Measurements from ENCODE around the gene RPL31. TPM values are rescaled to one million over a fixed set of nuclear protein-coding genes. Genes with fewer than 3 reads are reported as not detected.

The RPL31 gene
- 2,407 and 2,593 TPM in 2 replicates for total RNA-seq (2014; rRNA removed; shearing (Covaris generic))
- polyA plus RNA-seq (2015; cell fraction: cytosol; rRNA removed), result 933 and 1,059 TPM in 2 replicates
- polyA plus RNA-seq (2015; cell fraction: nucleus; rRNA removed), result 319 and 342 TPM in 2 replicates

- in situ Hi-C loops (cut with HindIII; ENCODE audit: low pct_unique_long_range_greater_than_20kb, low sequenced_read_pairs), result no loop called here
- DNase-seq (ENCODE audit: low read depth, low spot score), result peak; percentile 96
These were observed at the start of gene RPL31 for GRCh38 chr2:101001691-101002561. TSS of gene RPL31 (plus strand) at chr2:101002289. CDS start at chr2:101002702, 413 bp downstream.

GRCh38 chr2:100952512-100952911 is 49.6 kb upstream of the RPL31 start:
- in situ Hi-C loops (cut with HindIII; ENCODE audit: low pct_unique_long_range_greater_than_20kb, low sequenced_read_pairs), result no loop called here

GRCh38 chr2:100953406-100954043 is 48.6 kb upstream of the RPL31 start:
- no peak for DNase-seq (ENCODE audit: low read depth, low spot score)
- in situ Hi-C loops (cut with HindIII; ENCODE audit: low pct_unique_long_range_greater_than_20kb, low sequenced_read_pairs), result no loop called here

More at GRCh38 chr2:100952512-100952911, 49.6 kb upstream of the RPL31 start:
- no peak for DNase-seq (ENCODE audit: low read depth, low spot score)

- in situ Hi-C loops (cut with HindIII; ENCODE audit: low pct_unique_long_range_greater_than_20kb, low sequenced_read_pairs), result no loop called here
- DNase-seq (ENCODE audit: low read depth, low spot score), result no peak
These were observed 48.1 kb upstream of the RPL31 start for GRCh38 chr2:100954044-100954420.

- DNase-seq (ENCODE audit: low read depth, low spot score), result no peak
- in situ Hi-C loops (cut with HindIII; ENCODE audit: low pct_unique_long_range_greater_than_20kb, low sequenced_read_pairs), result no loop called here
These were observed 46.9 kb upstream of the RPL31 start for GRCh38 chr2:100955226-100955625.

- no peak for DNase-seq (ENCODE audit: low read depth, low spot score)
- in situ Hi-C loops (cut with HindIII; ENCODE audit: low pct_unique_long_range_greater_than_20kb, low sequenced_read_pairs), result no loop called here
These were observed 46.0 kb upstream of the RPL31 start for GRCh38 chr2:100956081-100956480.

GRCh38 chr2:100957996-100958653 is 44.0 kb upstream of the RPL31 start:
- no peak for DNase-seq (ENCODE audit: low read depth, low spot score)
- in situ Hi-C loops (cut with HindIII; ENCODE audit: low pct_unique_long_range_greater_than_20kb, low sequenced_read_pairs), result no loop called here

GRCh38 chr2:100959225-100959880 is 42.7 kb upstream of the RPL31 start:
- no peak for DNase-seq (ENCODE audit: low read depth, low spot score)
- in situ Hi-C loops (cut with HindIII; ENCODE audit: low pct_unique_long_range_greater_than_20kb, low sequenced_read_pairs), result no loop called here

GRCh38 chr2:100960688-100961087 is 41.4 kb upstream of the RPL31 start:
- in situ Hi-C loops (cut with HindIII; ENCODE audit: low pct_unique_long_range_greater_than_20kb, low sequenced_read_pairs), result no loop called here

GRCh38 chr2:100962366-100963025 is 39.6 kb upstream of the RPL31 start:
- in situ Hi-C loops (cut with HindIII; ENCODE audit: low pct_unique_long_range_greater_than_20kb, low sequenced_read_pairs), result no loop called here
- no peak for DNase-seq (ENCODE audit: low read depth, low spot score)

More at GRCh38 chr2:100960688-100961087, 41.4 kb upstream of the RPL31 start:
- DNase-seq (ENCODE audit: low read depth, low spot score), result no peak

GRCh38 chr2:100963026-100963375 is 39.1 kb upstream of the RPL31 start:
- in situ Hi-C loops (cut with HindIII; ENCODE audit: low pct_unique_long_range_greater_than_20kb, low sequenced_read_pairs), result no loop called here

GRCh38 chr2:100964222-100964621 is 37.9 kb upstream of the RPL31 start:
- in situ Hi-C loops (cut with HindIII; ENCODE audit: low pct_unique_long_range_greater_than_20kb, low sequenced_read_pairs), result no loop called here
- DNase-seq (ENCODE audit: low read depth, low spot score), result no peak

More at GRCh38 chr2:100963026-100963375, 39.1 kb upstream of the RPL31 start:
- DNase-seq (ENCODE audit: low read depth, low spot score), result no peak

- no peak for DNase-seq (ENCODE audit: low read depth, low spot score)
- in situ Hi-C loops (cut with HindIII; ENCODE audit: low pct_unique_long_range_greater_than_20kb, low sequenced_read_pairs), result no loop called here
These were observed 37.4 kb upstream of the RPL31 start for GRCh38 chr2:100964681-100965169.

- in situ Hi-C loops (cut with HindIII; ENCODE audit: low pct_unique_long_range_greater_than_20kb, low sequenced_read_pairs), result no loop called here
- DNase-seq (ENCODE audit: low read depth, low spot score), result no peak
These were observed 36.5 kb upstream of the RPL31 start for GRCh38 chr2:100965596-100965995.

GRCh38 chr2:100967716-100968115 is 34.4 kb upstream of the RPL31 start:
- DNase-seq (ENCODE audit: low read depth, low spot score), result no peak
- in situ Hi-C loops (cut with HindIII; ENCODE audit: low pct_unique_long_range_greater_than_20kb, low sequenced_read_pairs), result no loop called here

- in situ Hi-C loops (cut with HindIII; ENCODE audit: low pct_unique_long_range_greater_than_20kb, low sequenced_read_pairs), result no loop called here
These were observed 33.6 kb upstream of the RPL31 start for GRCh38 chr2:100968146-100969145.

More at GRCh38 chr2:100968146-100969145, 33.6 kb upstream of the RPL31 start:
- no peak for DNase-seq (ENCODE audit: low read depth, low spot score)
